Measurements from ENCODE around the gene NSG1. TPM values are rescaled to one million over a fixed set of nuclear protein-coding genes. Genes with fewer than 3 reads are reported as not detected.

Gene NSG1
- total RNA-seq, 1 donor, result 0.09 TPM

DNA sequence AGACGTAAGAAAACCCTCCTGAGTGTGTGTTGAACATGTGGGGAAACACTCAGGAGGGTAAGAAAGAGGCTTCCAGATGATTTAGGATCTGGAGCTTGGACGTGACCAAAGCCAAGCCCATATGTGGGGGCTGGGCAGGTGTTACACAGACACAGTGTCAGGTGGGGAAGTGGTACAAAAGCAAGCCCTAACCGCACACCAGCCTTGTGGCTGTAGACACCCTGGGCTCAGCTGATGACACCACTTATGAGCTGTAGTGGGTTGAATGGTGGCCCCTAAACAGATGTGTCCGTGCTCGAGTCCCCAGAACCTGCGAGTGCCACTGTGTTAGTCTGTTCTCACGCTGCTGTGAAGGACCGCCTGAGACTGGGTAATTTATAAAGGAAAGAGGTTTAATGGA is 25.0 kb upstream of the NSG1 start:
- no peak for DNase-seq (ENCODE audit: low read depth)
- TF ChIP-seq, protein P1, sequence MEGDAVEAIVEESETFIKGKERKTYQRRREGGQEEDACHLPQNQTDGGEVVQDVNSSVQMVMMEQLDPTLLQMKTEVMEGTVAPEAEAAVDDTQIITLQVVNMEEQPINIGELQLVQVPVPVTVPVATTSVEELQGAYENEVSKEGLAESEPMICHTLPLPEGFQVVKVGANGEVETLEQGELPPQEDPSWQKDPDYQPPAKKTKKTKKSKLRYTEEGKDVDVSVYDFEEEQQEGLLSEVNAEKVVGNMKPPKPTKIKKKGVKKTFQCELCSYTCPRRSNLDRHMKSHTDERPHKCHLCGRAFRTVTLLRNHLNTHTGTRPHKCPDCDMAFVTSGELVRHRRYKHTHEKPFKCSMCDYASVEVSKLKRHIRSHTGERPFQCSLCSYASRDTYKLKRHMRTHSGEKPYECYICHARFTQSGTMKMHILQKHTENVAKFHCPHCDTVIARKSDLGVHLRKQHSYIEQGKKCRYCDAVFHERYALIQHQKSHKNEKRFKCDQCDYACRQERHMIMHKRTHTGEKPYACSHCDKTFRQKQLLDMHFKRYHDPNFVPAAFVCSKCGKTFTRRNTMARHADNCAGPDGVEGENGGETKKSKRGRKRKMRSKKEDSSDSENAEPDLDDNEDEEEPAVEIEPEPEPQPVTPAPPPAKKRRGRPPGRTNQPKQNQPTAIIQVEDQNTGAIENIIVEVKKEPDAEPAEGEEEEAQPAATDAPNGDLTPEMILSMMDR (IDR thresholded peaks at IDR 0.05; ENCODE audit: insufficient read depth, low read length), result no peak

DNA sequence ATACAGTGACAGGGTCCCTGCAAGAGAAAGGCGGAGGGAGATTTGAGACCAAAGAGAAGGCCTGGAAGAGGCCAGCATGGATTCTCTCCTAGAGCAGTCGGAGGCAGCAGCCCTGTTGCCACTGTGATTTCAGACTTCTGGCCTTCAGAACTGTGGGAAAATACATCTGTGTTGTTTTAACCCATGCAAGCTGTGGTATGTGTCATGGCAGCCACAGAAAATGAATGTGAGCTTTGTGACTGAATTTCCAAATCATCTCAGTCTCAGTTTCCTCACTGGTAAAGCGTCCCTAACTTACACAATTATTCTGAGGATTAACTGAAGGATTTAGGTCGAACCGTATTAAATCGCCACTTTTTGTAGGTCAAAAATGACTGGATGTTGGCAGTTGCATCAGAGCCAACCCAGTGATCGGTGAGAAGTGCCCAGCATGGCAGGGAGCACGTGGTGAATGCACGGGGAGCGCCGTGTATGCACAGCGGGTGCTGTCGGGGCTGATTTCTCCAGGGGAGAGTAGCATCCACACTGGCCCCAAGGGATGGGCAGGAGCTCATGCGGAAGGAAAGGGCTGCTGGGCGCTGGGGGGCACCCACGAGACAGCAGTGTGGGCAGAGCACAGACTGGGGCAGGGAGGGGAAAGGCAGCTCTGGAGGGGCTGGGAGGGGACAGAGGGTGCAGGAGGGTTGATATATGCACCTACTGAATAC is 23.8 kb upstream of the NSG1 start:
- DNase-seq (ENCODE audit: low read depth), result no peak
- TF ChIP-seq, protein P1 (IDR thresholded peaks at IDR 0.05; ENCODE audit: insufficient read depth, low read length), result no peak
- no peak overlapping the region for H3K4me3 ChIP-seq (ENCODE audit: low read depth, low read length)

More for the DNA sequence above, 25.0 kb upstream of the NSG1 start:
- H3K4me3 ChIP-seq (ENCODE audit: low read depth, low read length), result no peak overlapping the region

DNA sequence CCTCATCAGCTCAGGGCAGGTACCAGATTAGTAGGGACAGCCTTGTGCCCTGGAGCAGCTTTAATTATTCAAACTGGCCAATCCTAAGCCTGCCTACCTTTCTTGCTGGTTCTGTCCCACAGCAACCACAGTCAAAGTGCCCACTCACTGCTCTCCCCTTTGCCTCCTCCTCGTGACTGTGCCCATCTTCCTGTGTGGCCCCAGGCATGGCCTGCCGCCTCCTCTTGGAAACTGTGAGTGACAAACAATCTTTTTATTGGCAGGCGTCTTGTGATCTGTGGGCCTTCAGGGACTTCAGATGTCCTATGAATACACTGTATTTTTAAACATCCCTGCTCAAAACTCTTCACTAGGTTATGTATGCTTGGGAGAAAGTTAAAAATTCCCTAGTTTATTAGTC is 22.8 kb upstream of the NSG1 start:
- TF ChIP-seq, protein P1 (IDR thresholded peaks at IDR 0.05; ENCODE audit: insufficient read depth, low read length), result no peak
- no peak overlapping the region for H3K4me3 ChIP-seq (ENCODE audit: low read depth, low read length)
- DNase-seq (ENCODE audit: low read depth), result no peak

DNA sequence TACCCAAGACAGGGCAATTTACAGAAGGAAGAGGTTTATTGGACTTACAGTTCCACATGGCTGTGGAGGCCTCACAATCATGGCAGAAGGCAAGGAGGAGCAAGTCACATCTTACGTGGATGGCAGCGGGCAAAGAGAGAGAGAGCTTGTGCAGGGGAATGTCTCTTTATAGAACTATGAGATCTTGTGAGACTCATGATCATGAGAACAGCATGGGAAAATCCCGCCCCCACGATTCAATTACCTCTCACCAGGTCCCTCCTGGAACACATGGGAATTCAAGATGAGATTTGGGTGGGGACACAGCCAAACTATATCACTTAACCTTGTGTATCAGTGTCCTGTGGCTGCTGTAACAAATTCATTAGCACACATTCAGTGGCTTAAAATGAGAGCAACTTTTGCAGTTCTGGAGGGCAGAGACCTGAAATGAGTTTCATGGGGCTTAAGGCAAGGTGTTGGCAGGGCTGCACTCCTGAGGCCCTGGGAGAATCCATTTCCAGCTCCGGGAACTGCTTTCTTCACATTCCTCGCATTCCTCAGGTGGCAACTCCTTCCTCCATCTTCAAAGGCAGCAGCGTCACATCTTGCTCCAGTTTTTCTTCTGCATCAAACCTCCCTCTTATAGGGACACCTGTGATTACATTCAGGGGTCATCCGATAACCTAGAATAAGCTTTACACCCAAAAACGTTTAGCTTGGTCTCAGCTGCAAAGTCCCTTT is 22.3 kb upstream of the NSG1 start:
- TF ChIP-seq, protein P1 (IDR thresholded peaks at IDR 0.05; ENCODE audit: insufficient read depth, low read length), result no peak
- DNase-seq (ENCODE audit: low read depth), result no peak
- H3K4me3 ChIP-seq (ENCODE audit: low read depth, low read length), result no peak overlapping the region

DNA sequence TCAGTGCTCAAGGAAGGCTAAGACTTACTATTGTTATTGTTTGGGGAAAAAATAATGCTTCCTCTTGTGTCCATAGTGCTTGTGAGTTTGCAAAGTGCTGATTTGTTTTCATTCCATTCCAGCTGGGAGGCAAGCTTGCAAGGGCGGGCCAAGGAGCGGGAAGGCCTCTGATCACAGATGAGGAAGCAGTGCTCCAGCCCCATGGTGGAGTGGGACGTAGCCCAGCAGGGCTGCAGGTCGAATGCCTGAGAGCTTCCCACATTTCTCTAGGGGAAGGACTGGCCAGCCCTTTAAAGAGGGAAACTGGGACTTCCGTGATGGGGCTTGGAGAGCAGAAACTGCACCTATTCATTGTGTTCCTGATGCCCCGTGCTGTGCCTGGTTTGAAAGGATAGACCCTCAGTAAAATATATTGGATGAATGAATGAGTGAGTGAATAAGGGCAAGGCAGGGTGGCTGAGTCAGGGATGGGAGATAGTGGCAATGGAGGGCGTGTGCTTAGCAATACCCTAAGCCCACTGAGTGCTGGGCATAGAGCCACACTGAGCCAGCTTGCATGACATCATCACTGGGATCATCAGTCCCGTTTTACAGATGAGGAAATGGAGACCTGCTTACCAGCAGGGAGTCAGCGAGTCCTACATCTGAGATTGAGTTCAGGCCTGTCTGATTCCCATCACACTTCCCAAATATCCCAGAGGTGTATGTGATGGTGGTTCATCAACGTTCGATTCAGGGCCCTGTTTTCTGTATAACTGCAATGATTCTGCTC is 17.9 kb upstream of the NSG1 start:
- DNase-seq (ENCODE audit: low read depth), result no peak
- TF ChIP-seq, protein P1 (IDR thresholded peaks at IDR 0.05; ENCODE audit: insufficient read depth, low read length), result no peak
- no peak overlapping the region for H3K4me3 ChIP-seq (ENCODE audit: low read depth, low read length)

DNA sequence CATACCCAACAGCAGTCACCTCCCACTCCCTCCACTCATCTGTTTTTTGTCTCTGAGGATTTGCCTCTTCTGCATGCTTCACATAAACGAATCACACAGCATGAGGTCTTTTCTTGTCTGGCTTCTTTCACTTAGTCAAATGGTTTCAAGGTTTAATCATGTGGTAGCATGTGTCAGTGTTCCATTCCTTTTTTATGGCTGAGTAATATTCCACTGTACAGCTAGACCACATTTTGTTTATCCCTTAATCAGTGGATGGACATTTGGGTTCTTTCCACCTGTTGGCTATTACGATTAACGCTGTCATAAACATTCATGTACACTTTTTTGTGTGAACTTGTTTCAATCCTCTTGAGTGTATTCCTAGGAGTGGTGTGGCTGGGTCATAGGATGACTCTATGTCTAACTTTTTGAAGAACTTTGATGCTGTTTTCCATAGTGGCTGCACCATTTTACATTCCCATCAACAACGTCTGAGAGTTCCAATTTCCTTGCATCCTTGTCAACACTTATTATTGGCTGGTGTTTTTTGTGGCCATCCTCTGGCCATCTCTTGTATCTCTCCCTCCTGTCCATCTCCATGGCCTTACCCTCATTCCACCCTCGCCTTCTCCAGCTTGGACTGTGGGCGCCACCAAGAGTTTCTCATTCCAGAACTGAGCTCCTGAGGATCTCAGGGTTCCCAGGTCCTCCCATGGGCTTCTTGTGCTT is 12.4 kb upstream of the NSG1 start:
- no peak overlapping the region for H3K4me3 ChIP-seq (ENCODE audit: low read depth, low read length)
- TF ChIP-seq, protein P1 (IDR thresholded peaks at IDR 0.05; ENCODE audit: insufficient read depth, low read length), result no peak
- no peak for DNase-seq (ENCODE audit: low read depth)
